CD8-positive, alpha-beta memory T cell (primary cell): Measurements from ENCODE around the gene ECT2. TPM values are rescaled to one million over a fixed set of nuclear protein-coding genes. Genes with fewer than 3 reads are reported as not detected.
"Not testable (repeated sequence)": the region's sequence is repeated elsewhere in the genome, so short reads cannot be mapped to it uniquely, and the experiment has no call there.

Source experiments
- CTCF ChIA-PET: fragments of 350-600 bp; sonication (Branson Sonifier 250); formaldehyde crosslinking; loops from one replicate; lab custom pipeline; 2021; ENCODE audit warnings: antibody characterized with exemption; lab: Charles Lee
- POLR2A ChIA-PET: fragments of 350-600 bp; sonication (Branson Sonifier 250); formaldehyde crosslinking; loops from one replicate; lab custom pipeline; 2021; ENCODE audit warnings: antibody characterized with exemption; lab: Charles Lee
- DNase-seq, 5 donors: peaks; one replicate each; pipeline versions ENCODE4 v3.0.0 to v3.0.0-alpha.2; 2020 to 2022; ENCODE audit warnings: mixed read lengths in 1 of 5
- H3K27ac ChIP-seq: one replicate; pipeline ENCODE4 v1.7.0; 2013; ENCODE audit warnings: low read depth, mild to moderate bottlenecking, low read length, moderate library complexity
- H3K27me3 ChIP-seq: 2 replicates; pipeline ENCODE4 v1.7.0; 2013; ENCODE audit warnings: low read length, mild to moderate bottlenecking; ENCODE audit not compliant: insufficient read depth, poor library complexity, severe bottlenecking
- H3K36me3 ChIP-seq: 2 replicates; pipeline ENCODE4 v1.7.0; 2013; ENCODE audit warnings: mild to moderate bottlenecking, low read length, moderate library complexity; ENCODE audit not compliant: insufficient read depth
- H3K4me1 ChIP-seq: 2 replicates; pipeline ENCODE4 v1.7.0; 2013; ENCODE audit warnings: mild to moderate bottlenecking, low read length, moderate library complexity; ENCODE audit not compliant: insufficient read depth
- H3K4me3 ChIP-seq: 2 replicates; pipeline ENCODE4 v1.7.0; 2013; ENCODE audit warnings: mild to moderate bottlenecking, low read length
- H3K9me3 ChIP-seq: 2 replicates; pipeline ENCODE4 v1.7.0; 2013; ENCODE audit warnings: mild to moderate bottlenecking, low read length
- H3K27ac Mint-ChIP-seq, 8 donors: one replicate each; pipeline ENCODE4 v1.8.0; 2020 to 2021; ENCODE audit warnings: mixed read lengths in 8 of 8, mild to moderate bottlenecking in 6 of 8, inconsistent platforms in 3 of 8, moderate library complexity in 3 of 8
- H3K27me3 Mint-ChIP-seq, 2 donors: one replicate each; pipeline ENCODE4 v1.8.0; 2020 to 2021; ENCODE audit warnings: mixed read lengths in 2 of 2, mild to moderate bottlenecking in 1 of 2, moderate library complexity in 1 of 2
- H3K36me3 Mint-ChIP-seq, 3 donors: one replicate each; pipeline ENCODE4 v1.8.0; 2020 to 2021; ENCODE audit warnings: mixed read lengths in 3 of 3, inconsistent platforms in 1 of 3, mild to moderate bottlenecking in 1 of 3
- H3K4me1 Mint-ChIP-seq, 3 donors: one replicate each; pipeline ENCODE4 v1.8.0; 2020 to 2021; ENCODE audit warnings: mixed read lengths in 3 of 3, inconsistent platforms in 1 of 3, mild to moderate bottlenecking in 1 of 3
- H3K4me3 Mint-ChIP-seq, 7 donors: one replicate each; pipeline ENCODE4 v1.8.0; 2020 to 2021; ENCODE audit warnings: mixed read lengths in 7 of 7, mild to moderate bottlenecking in 6 of 7, moderate library complexity in 4 of 7, inconsistent platforms in 2 of 7
- H3K9me3 Mint-ChIP-seq, 5 donors: one replicate each; pipeline ENCODE4 v1.8.0; 2020 to 2022; ENCODE audit warnings: mixed read lengths in 5 of 5, mild to moderate bottlenecking in 3 of 5, moderate library complexity in 2 of 5, inconsistent platforms in 1 of 5
- polyA plus RNA-seq: library from polyadenylated mRNA; unstranded; fragments of 300-500 nt; fragmentation: Illumina TruSeq; gene quantifications from one replicate; pipeline ENCODE4 v1.2.3, GENCODE V29; 2021
- total RNA-seq, 2 experiments: library from RNA; stranded (reverse); gene quantifications; one replicate each; pipeline ENCODE4 v1.2.3, GENCODE V29; 2021

ECT2 gene
- total and polyA plus RNA-seq, 3 experiments from 2014 or later = 2.4 to 32.9 (median 31.9) TPM

GRCh38 chr3:172848910-172849309 is 98.4 kb downstream of the ECT2 start:
- Mint-ChIP-seq H3K27ac (no peak overlapping the region), H3K4me3 (no peak overlapping the region), H3K36me3 (no peaks in the 10 kb centered on the region), H3K27me3 (peaks cover 1 to 20% of the 10 kb centered on the region in 2 donors), H3K4me1 (no peaks in the 10 kb centered on the region), H3K9me3 (no peaks in the 10 kb centered on the region)
- DNase-seq = no peak
- H3K4me3 ChIP-seq = no peak overlapping the region
- no peaks in the 10 kb centered on the region for H3K9me3 ChIP-seq
- no peaks in the 10 kb centered on the region for H3K27me3 ChIP-seq
- H3K4me1 ChIP-seq = no peaks in the 10 kb centered on the region
- CTCF ChIA-PET = interaction anchor here (0.8 kb wide), 1 partner anchor 9 kb away, joined by 3 read pairs; no protein-coding TSS in a partner anchor
- POLR2A ChIA-PET = no interaction called here
- H3K27ac ChIP-seq = no peak overlapping the region
- no peaks in the 10 kb centered on the region for H3K36me3 ChIP-seq

DNA sequence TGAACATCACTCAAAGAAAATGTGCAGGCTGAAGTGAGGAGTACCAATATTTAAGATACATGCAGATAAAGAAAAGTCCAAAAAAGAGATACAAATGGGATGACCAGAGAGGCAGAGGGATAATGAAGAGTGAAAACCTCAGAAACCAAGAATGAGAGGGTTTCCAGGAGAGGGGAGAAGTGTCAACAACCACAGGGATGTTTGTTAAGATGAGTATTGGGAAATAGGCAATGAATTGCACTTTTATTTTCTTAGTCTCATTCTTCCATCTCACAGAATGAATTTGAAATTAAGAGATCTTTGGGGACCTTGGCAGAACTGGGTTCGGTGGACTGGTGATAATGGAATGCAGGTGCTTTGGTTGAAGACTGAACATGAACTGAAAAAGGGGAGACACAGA is 102.5 kb downstream of the ECT2 start:
- Mint-ChIP-seq H3K36me3 (no peaks in the 10 kb centered on the region), H3K27me3 (peaks cover 4 to 25% of the 10 kb centered on the region in 2 donors)
- H3K4me3 ChIP-seq = no peak overlapping the region

GRCh38 chr3:172853921-172854666 is 103.6 kb downstream of the ECT2 start:
- no peak overlapping the region for H3K27ac Mint-ChIP-seq
- H3K36me3 Mint-ChIP-seq = no peaks in the 10 kb centered on the region
- no peak overlapping the region for H3K4me3 ChIP-seq
- H3K27me3 ChIP-seq = no peaks in the 10 kb centered on the region
- H3K4me1 ChIP-seq = no peaks in the 10 kb centered on the region
- H3K27me3 Mint-ChIP-seq = peaks cover 4 to 20% of the 10 kb centered on the region in 2 donors
- H3K27ac ChIP-seq = no peak overlapping the region
- ChIA-PET POLR2A (no interaction called here), CTCF (no interaction called here)
- no peaks in the 10 kb centered on the region for H3K9me3 ChIP-seq
- DNase-seq = no peak
- H3K9me3 Mint-ChIP-seq = no peaks in the 10 kb centered on the region
- H3K4me1 Mint-ChIP-seq = no peaks in the 10 kb centered on the region
- no peak overlapping the region for H3K4me3 Mint-ChIP-seq
- H3K36me3 ChIP-seq = no peaks in the 10 kb centered on the region

More for the DNA sequence above, 102.5 kb downstream of the ECT2 start:
- CTCF ChIA-PET = no interaction called here
- POLR2A ChIA-PET = no interaction called here
- no peaks in the 10 kb centered on the region for H3K9me3 ChIP-seq
- DNase-seq = no peak
- no peaks in the 10 kb centered on the region for H3K4me1 ChIP-seq
- H3K36me3 ChIP-seq = no peaks in the 10 kb centered on the region
- no peak overlapping the region for H3K27ac ChIP-seq
- H3K27ac Mint-ChIP-seq = no peak overlapping the region
- no peaks in the 10 kb centered on the region for H3K4me1 Mint-ChIP-seq
- H3K9me3 Mint-ChIP-seq = no peaks in the 10 kb centered on the region
- no peaks in the 10 kb centered on the region for H3K27me3 ChIP-seq
- H3K4me3 Mint-ChIP-seq = no peak overlapping the region

GRCh38 chr3:172855037-172855436 is 104.5 kb downstream of the ECT2 start:
- Mint-ChIP-seq H3K36me3 (no peaks in the 10 kb centered on the region), H3K4me3 (no peak overlapping the region), H3K9me3 (no peaks in the 10 kb centered on the region), H3K27ac (no peak overlapping the region), H3K4me1 (no peaks in the 10 kb centered on the region), H3K27me3 (peaks cover 4 to 15% of the 10 kb centered on the region in 2 donors)
- no peaks in the 10 kb centered on the region for H3K36me3 ChIP-seq
- POLR2A ChIA-PET = no interaction called here
- DNase-seq = no peak
- H3K27me3 ChIP-seq = no peaks in the 10 kb centered on the region
- H3K4me3 ChIP-seq = no peak overlapping the region
- CTCF ChIA-PET = interaction anchor here (0.6 kb wide), 1 partner anchor 1146 kb away, joined by 4 read pairs; no protein-coding TSS in a partner anchor
- H3K4me1 ChIP-seq = no peaks in the 10 kb centered on the region
- H3K27ac ChIP-seq = no peak overlapping the region
- no peaks in the 10 kb centered on the region for H3K9me3 ChIP-seq

DNA sequence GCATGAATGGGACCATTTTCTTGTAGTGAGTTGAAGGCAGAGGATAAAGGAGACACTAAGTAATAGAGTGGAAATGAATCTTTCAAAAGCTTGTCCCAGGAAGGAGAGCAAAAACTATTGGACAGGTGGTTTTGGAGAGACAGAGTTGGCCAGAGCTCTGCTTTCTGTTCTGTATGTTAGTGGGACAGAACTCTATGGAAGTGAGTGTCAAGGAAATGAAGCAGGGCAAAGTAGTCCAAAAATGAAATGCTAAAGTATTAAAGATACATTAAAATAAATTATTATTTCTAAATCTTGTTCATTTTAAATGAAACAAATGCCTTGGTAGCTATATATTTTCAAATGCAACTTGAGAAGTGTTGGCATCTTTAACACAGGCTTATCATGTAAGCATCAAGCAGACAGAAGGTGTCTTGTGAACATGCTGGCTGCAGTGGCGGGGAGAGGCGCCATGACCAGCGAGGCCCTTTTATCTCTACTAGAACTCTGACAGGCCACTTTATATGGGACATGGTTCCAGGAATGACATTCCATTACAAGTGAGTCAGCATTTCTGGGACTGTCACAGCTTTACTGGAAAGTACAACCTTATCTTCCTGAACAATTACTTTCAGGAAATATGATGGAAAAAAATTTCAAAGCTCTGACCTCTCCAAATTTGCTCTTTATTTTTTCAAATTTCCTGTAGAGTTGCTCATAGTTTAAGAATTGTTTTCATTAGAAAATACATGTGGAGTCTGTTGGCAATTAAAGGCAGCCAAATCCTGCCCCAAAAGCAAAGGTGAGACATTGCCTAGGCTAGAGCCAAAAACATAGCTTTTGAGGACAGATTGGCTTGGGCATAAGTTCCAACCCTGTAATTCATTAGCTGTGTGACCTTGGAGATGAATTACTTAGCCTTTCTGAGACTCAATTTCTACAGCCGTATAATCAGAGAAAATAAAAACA is 106.5 kb downstream of the ECT2 start:
- ChIA-PET POLR2A (no interaction called here), CTCF (no interaction called here)
- Histone ChIP-seq H3K27ac (peak overlapping the region; percentile 43), H3K36me3 (no peaks in the 10 kb centered on the region), H3K27me3 (no peaks in the 10 kb centered on the region), H3K9me3 (no peaks in the 10 kb centered on the region), H3K4me3 (no peak overlapping the region), H3K4me1 (no peaks in the 10 kb centered on the region)
- H3K9me3 Mint-ChIP-seq = no peaks in the 10 kb centered on the region
- no peak overlapping the region for H3K27ac Mint-ChIP-seq
- no peaks in the 10 kb centered on the region for H3K36me3 Mint-ChIP-seq
- DNase-seq = no peak
- H3K4me1 Mint-ChIP-seq = no peaks in the 10 kb centered on the region
- H3K27me3 Mint-ChIP-seq = peaks cover 5 to 11% of the 10 kb centered on the region in 2 donors
- no peak overlapping the region for H3K4me3 Mint-ChIP-seq

- no peaks in the 10 kb centered on the region for H3K4me1 Mint-ChIP-seq
- no peaks in the 10 kb centered on the region for H3K36me3 Mint-ChIP-seq
- peaks cover 0 to 1% (median 0%) of the 10 kb centered on the region in 5 donors for H3K9me3 Mint-ChIP-seq
- no peaks in the 10 kb centered on the region for H3K4me1 ChIP-seq
- H3K27me3 Mint-ChIP-seq = peaks cover 7 to 14% of the 10 kb centered on the region in 2 donors
- no peak overlapping the region for H3K4me3 ChIP-seq
- H3K27ac ChIP-seq = no peak overlapping the region
- H3K4me3 Mint-ChIP-seq = no peak overlapping the region
- ChIA-PET CTCF (no interaction called here), POLR2A (no interaction called here)
- no peaks in the 10 kb centered on the region for H3K9me3 ChIP-seq
- H3K27ac Mint-ChIP-seq = no peak overlapping the region
- no peak for DNase-seq
- no peaks in the 10 kb centered on the region for H3K27me3 ChIP-seq
- H3K36me3 ChIP-seq = no peaks in the 10 kb centered on the region
These were observed 108.5 kb downstream of the ECT2 start for GRCh38 chr3:172859041-172859440.

DNA sequence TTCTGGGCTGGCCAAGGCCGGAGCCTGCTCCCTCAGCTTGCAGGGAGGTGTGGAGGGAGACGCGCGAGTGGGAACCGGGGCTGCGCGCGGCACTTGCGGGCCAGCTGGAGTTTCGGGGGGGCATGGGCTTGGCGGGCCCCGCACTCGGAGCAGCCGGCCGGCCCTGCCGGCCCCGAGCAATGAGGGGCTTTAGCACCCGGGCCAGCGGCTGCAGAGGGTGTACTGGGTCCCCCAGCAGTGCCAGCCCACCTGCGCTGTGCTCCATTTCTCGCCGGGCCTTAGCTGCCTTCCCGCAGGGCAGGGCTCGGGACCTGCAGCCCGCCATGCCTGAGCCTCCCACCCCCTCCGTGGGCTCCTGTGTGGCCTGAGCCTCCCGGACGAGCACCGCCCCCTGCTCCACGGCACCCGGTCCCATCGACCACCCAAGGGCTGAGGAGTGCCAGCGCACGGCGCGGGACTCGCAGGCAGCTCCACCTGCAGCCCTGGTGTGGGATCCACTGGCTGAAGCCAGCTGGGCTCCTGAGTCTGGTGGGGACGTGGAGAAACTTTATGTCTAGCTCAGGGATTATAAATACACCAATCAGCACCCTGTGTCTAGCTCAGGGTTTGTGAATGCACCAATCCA is 116.3 kb downstream of the ECT2 start:
- POLR2A ChIA-PET, CTCF ChIA-PET: not testable (repeated sequence)

More for the DNA sequence above, 116.3 kb downstream of the ECT2 start:
- H3K4me1 Mint-ChIP-seq, DNase-seq, H3K9me3 ChIP-seq, H3K27me3 ChIP-seq, H3K4me3 ChIP-seq, H3K4me3 Mint-ChIP-seq, H3K36me3 Mint-ChIP-seq, H3K36me3 ChIP-seq, H3K9me3 Mint-ChIP-seq, H3K27ac Mint-ChIP-seq, H3K4me1 ChIP-seq, H3K27ac ChIP-seq: not testable (repeated sequence)
- H3K27me3 Mint-ChIP-seq = peaks cover 4 to 17% of the 10 kb centered on the region in 2 donors
